Hippocampal formation (tissue), 2 donors: ENCODE data around the gene CCDC170.
A peak's percentile ranks its signal among the peaks of the same experiment; 100 is the strongest.
"Not testable (repeated sequence)": the region's sequence is repeated elsewhere in the genome, so short reads cannot be mapped to it uniquely, and the experiment has no call there.

Source experiments
- DNase-seq, 2 donors: peaks; one replicate each; lab custom pipeline; 2025; lab: John Stamatoyannopoulos, UW

Gene CCDC170, protein sequence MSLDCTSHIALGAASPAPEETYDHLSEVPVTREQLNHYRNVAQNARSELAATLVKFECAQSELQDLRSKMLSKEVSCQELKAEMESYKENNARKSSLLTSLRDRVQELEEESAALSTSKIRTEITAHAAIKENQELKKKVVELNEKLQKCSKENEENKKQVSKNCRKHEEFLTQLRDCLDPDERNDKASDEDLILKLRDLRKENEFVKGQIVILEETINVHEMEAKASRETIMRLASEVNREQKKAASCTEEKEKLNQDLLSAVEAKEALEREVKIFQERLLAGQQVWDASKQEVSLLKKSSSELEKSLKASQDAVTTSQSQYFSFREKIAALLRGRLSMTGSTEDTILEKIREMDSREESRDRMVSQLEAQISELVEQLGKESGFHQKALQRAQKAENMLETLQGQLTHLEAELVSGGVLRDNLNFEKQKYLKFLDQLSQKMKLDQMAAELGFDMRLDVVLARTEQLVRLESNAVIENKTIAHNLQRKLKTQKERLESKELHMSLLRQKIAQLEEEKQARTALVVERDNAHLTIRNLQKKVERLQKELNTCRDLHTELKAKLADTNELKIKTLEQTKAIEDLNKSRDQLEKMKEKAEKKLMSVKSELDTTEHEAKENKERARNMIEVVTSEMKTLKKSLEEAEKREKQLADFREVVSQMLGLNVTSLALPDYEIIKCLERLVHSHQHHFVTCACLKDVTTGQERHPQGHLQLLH

GRCh38 chr6:151493804-151494234 is at the start of gene CCDC170:
Gene CCDC170, plus strand, starts transcription at chr6:151494017. Its CDS starts 112 bp downstream, at chr6:151494129.
- DNase-seq, result peak in 1 of 2 donors; percentile 15

GRCh38 chr6:151445482-151445881 is 48.3 kb upstream of the CCDC170 start:
- DNase-seq, result no peak

- DNase-seq, result no peak
Observed at GRCh38 chr6:151447237-151447636, 46.6 kb upstream of the CCDC170 start.

GRCh38 chr6:151448623-151449022 is 45.2 kb upstream of the CCDC170 start:
- DNase-seq, result no peak

GRCh38 chr6:151450928-151451327 is 42.9 kb upstream of the CCDC170 start:
- DNase-seq, result not testable (repeated sequence)

GRCh38 chr6:151451417-151451949 is 42.3 kb upstream of the CCDC170 start:
- no peak for DNase-seq

GRCh38 chr6:151451950-151452749 is 41.7 kb upstream of the CCDC170 start, which contains the start of gene RMND1:
Gene RMND1, minus strand, starts transcription at chr6:151452126. Its CDS starts 6,315 bp downstream, at chr6:151445811.
- DNase-seq, result peak; percentile 99 to 100

DNA sequence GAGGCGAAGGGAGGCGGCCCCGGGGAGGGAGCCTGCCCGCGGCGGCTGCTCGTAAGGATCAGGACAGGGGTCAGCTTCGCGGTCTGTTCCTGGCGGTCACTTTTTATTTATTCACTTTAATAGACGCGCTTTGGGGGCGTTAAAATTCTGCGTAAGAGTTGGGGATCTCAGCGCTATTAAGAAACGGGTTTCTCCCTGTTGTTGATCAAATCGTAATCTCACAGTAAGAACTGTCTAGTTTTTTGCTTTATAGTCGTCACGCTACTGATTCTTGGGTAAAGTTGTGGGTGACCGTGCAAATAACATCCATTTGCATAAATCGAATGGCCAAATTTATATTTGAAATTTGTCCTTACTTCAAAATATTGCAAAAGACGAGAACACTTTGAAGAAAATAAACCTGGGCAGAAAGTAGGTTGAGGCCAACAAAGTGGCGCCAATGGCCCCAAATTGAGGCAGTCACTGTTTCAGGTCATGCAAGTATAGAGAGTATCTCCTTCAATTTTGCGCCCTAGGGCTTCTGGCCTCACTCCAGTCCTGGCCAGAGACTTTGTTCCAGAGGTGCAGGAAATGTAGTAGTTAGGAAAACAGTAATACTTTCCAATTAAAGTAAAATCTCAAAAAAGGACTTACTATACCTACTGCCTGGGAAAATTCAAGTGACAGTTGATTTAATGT is 40.9 kb upstream of the CCDC170 start:
- no peak for DNase-seq

DNA sequence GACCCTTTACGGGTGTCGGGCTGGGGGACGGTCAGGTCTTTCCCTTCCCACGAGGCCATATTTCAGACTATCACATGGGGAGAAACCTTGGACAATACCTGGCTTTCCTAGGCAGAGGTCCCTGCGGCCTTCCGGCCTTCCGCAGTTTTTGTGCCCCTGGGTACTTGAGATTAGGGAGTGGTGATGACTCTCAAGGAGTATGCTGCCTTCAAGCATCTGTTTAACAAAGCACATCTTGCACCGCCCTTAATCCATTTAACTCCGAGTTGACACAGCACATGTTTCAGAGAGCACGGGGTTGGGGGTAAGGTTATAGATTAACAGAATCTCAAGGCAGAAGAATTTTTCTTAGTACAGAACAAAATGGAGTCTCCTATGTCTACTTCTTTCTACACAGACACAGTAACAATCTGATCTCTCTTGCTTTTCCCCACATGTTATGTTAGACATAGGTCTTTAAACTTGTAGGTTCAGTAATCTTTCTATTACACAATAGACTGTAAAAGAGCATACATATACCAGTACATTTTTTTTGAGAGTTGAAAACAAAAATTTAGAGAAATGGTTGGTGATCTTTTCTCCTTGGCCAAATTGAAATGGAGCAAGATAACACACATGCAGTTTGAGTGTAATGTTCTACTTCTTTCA is 37.9 kb upstream of the CCDC170 start:
- DNase-seq, result not testable (repeated sequence)

GRCh38 chr6:151461673-151462072 is 32.1 kb upstream of the CCDC170 start:
- DNase-seq, result no peak

DNA sequence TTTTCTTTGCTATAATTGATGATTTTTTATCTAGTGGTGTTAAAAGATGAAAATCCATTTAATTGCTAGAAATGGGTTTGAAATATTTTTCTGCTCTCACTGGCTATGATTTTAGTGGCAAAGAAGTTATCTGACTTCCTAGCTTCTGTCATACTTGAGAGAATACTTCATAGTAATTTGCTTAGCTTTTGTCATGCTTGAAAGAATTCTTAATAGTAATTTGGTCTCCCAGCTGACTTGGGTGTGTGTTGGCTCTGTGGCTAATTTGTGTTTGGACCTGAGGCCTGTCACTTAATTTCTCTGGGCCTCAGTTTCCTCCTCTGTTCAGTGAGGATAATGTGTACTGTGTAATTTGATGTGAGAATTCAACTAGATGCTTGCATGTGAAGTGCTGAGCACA is 29.1 kb upstream of the CCDC170 start:
- DNase-seq, result no peak

- DNase-seq, result peak in 1 of 2 donors; percentile 23
Observed at GRCh38 chr6:151475653-151476523, 17.9 kb upstream of the CCDC170 start.

- no peak for DNase-seq
Observed at GRCh38 chr6:151477726-151478125, 16.1 kb upstream of the CCDC170 start.

DNA sequence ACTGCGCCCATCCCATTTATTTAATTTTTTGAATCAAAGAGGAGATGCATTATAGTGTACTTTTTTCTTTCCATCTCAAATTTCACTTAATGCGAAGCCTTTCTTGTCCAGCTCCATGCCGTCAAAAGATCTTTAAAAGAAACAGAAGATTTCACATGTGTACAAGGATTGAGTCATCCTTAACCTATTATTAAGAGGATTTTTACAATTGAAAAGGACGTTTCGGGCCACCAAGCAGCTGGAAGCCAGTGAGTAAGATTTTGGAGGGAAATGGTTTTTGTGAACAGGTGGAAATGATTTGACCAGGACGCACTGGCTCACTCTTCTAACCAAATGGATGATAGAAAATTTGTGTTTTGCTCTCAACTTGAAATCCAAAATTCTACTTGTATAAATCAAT is 15.1 kb upstream of the CCDC170 start:
- DNase-seq, result no peak

- no peak for DNase-seq
Observed at GRCh38 chr6:151481786-151482185, 12.0 kb upstream of the CCDC170 start.

DNA sequence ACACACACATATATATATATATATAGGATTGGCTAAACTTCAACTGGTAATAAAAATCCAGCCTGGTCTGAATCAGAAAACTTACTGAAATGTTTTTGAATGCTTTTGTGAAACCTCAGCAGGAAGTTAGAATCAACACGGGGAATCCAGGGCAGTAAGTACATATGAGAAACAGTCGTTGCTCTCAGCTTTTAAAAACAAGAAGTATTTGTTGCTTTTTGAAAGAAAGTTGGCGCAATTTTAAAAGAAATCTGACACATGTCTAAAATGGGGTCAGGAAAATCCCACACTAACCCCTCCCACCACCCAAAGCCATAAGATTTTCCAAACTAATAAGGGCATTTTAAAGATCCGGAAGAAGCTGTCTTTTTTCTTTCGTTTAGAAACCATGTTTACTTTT is 11.5 kb upstream of the CCDC170 start:
- no peak for DNase-seq

DNA sequence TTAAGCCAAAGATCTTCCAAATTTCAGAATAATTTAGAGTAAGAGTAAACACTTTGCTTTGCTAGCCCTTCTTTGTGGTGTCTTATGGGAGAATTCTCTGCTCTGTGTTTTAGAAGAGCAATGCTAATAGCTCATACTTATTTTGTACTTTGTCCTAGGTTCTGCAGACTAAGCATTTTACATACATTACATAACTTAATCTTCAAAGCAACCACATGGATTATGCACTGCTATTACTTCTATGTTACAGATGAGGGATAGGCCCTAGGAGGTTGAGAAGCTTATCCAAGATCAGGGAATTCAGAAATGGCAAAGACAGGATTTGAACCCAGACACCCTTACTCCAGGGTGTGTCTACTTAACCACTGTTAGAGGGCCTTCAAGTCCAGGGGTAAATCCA is 9.8 kb upstream of the CCDC170 start:
- no peak for DNase-seq

- no peak for DNase-seq
Observed at GRCh38 chr6:151488226-151488625, 5.6 kb upstream of the CCDC170 start.

- DNase-seq, result no peak
Observed at GRCh38 chr6:151490996-151491395, 2.8 kb upstream of the CCDC170 start.
